ENCODE data around the gene SLC22A1.
"Not testable (repeated sequence)": the region's sequence is repeated elsewhere in the genome, so short reads cannot be mapped to it uniquely, and the experiment has no call there.

SLC22A1 gene

GRCh38 chr6:160106010-160106409 lies 15.6 kb upstream of the SLC22A1 start:
- no peak overlapping the region for H3K4me3 ChIP-seq (ENCODE audit: low read length)
- TF ChIP-seq, protein P1, sequence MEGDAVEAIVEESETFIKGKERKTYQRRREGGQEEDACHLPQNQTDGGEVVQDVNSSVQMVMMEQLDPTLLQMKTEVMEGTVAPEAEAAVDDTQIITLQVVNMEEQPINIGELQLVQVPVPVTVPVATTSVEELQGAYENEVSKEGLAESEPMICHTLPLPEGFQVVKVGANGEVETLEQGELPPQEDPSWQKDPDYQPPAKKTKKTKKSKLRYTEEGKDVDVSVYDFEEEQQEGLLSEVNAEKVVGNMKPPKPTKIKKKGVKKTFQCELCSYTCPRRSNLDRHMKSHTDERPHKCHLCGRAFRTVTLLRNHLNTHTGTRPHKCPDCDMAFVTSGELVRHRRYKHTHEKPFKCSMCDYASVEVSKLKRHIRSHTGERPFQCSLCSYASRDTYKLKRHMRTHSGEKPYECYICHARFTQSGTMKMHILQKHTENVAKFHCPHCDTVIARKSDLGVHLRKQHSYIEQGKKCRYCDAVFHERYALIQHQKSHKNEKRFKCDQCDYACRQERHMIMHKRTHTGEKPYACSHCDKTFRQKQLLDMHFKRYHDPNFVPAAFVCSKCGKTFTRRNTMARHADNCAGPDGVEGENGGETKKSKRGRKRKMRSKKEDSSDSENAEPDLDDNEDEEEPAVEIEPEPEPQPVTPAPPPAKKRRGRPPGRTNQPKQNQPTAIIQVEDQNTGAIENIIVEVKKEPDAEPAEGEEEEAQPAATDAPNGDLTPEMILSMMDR (conservative IDR thresholded peaks at IDR 0.05; ENCODE audit: low read length), result no peak
- DNase-seq (ENCODE audit: low read depth), result no peak

DNA sequence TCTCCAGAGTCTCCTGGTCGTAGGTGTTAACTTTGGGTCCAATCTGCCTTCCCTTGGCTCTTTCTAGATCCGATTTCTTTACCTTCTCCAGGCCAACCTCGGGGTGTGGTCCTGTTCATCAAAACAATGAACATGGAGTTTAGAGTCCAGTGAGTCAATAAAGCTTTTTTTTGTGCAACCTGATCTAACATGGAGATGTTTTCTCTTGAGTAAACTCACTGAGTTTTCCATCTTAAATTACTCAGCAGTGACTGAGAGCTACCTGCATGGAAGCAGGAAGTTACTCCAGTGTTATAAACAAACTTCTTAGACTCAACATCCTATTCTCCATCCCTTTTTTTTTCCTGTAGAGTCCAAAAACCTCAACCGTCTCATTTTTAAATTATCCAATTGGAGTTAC lies 14.9 kb upstream of the SLC22A1 start:
- DNase-seq (ENCODE audit: low read depth), result no peak
- H3K4me3 ChIP-seq (ENCODE audit: low read length), result no peak overlapping the region
- TF ChIP-seq, protein P1 (conservative IDR thresholded peaks at IDR 0.05; ENCODE audit: low read length), result no peak

DNA sequence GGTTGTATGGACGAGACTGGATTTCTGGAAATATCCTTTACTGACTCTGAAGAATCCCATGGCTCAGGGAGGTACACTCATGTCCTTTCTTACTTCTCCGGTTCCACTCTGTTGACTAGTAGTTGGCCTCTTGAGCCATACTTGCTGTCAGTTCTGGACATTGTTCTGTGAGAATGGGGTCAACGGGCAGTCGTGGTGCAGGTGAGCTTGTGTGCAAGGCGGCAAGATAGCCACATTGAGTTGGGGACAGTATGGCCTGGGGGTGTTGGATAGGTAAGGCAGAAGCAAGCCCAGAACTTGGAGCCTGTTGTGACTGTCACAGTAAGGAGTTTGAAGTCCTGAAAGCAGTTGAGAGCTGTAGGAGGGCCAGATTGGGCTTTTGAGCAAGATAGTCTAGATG lies 13.5 kb upstream of the SLC22A1 start:
- no peak overlapping the region for H3K4me3 ChIP-seq (ENCODE audit: low read length)
- TF ChIP-seq, protein P1 (conservative IDR thresholded peaks at IDR 0.05; ENCODE audit: low read length), result no peak

DNA sequence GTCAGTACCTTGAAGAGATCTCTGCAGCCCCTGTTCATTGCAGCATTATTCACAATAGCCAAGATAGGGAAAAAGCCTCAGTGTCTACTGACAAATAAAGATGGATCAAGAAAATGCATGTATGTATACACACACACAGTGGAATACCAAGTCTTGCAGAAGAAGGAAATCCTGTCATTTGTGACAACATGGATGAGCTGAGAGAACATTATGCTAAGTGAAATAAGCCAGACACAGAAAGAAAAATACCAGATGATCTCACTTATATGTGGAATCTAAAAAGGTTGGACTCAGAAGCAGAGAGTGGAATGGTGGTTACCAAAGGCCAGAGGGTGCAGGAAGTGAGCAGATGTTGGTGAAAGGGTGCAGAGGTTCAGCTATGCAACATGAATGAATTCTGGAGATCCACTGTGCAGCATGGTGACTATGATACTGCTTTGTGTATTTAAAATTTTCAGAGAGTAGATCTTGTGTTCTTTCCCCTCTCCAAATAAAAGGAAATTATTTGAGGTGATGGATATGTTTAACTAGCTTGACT lies 11.0 kb upstream of the SLC22A1 start:
- no peak overlapping the region for H3K4me3 ChIP-seq (ENCODE audit: low read length)
- TF ChIP-seq, protein P1 (conservative IDR thresholded peaks at IDR 0.05; ENCODE audit: low read length), result no peak
- peak; percentile 41 for DNase-seq (ENCODE audit: low read depth)

More for the DNA sequence above, 13.5 kb upstream of the SLC22A1 start:
- DNase-seq (ENCODE audit: low read depth), result no peak

DNA sequence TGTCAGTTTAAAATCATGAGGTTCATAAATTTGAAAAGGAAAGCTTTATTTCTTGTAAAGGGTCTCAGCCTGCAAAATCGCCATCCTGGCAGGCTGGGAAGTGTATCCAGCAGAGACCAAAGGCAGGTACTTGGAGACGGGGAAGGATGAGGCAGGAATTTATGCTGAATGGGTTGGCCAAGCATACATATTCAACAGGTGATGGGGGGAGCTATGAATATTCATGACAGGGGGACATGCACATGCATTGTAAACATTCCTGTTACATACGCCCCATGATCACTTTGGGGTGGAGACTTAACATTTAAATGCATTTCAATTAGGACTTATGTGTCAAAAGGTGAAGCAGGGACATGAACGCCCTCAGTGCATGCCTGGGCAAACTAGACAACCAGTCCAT lies 9.8 kb upstream of the SLC22A1 start:
- TF ChIP-seq, protein P1 (conservative IDR thresholded peaks at IDR 0.05; ENCODE audit: low read length), result no peak
- H3K4me3 ChIP-seq (ENCODE audit: low read length), result no peak overlapping the region
- no peak for DNase-seq (ENCODE audit: low read depth)

DNA sequence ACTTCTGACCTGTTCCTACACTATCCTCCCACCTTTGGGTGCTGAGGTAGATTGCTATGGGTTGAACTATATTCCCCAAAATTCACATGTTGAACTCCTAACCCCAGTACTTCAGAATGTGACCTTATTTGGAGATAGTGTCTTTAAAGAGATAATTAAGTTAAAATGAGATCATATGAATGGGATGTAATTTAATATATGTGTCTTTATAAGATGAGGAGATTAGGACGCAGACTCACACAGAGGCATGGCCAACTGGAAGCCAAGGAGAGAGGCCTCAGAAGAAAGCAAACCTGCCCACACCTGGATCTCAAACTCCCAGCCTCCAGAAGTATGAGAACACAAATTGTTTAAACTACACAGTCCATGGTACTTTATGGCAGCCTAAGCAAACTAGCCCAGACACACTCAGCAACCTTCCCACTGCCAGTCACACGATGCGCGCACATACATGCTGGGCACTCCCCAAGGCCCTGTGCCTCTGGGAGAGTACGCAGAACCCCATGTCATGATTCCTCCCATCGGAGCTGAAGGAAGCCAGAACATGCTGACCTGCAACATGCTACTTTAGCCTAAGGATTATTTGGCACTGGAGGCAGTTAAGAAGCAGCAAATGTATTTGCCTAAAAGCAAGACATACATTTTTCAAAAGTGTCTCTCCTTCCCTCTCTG lies 8.9 kb upstream of the SLC22A1 start:
- H3K4me3 ChIP-seq (ENCODE audit: low read length), result no peak overlapping the region
- no peak for DNase-seq (ENCODE audit: low read depth)
- TF ChIP-seq, protein P1 (conservative IDR thresholded peaks at IDR 0.05; ENCODE audit: low read length), result no peak

DNA sequence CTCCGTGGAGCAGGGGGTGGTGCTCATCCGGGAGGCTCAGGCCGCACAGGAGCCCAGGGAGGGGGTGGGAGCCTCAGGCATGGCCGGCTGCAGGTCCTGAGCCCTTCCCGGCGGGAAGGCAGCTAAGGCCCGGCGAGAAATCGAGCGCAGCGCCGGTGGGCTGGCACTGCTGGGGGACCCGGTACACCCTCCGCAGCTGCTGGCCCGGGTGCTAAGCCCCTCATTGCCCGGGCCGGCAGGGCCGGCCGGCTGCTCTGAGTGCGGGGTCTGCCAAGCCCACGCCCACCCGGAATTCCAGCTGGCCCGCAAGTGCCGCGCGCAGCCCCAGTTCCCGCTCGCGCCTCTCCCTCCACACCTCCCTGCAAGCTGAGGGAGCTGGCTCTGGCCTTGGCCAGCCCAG lies 7.1 kb upstream of the SLC22A1 start:
- DNase-seq (ENCODE audit: low read depth); H3K4me3 ChIP-seq (ENCODE audit: low read length): not testable (repeated sequence)
